A549 (cell line): ENCODE data around the gene SEMA3A. TPM values are rescaled to one million over a fixed set of nuclear protein-coding genes. Genes with fewer than 3 reads are reported as not detected.
A peak's percentile ranks its signal among the peaks of the same experiment; 100 is the strongest.

Experiments
- ATAC-seq, 2 experiments: fragments of 200-7000 bp in 1 of 2; fragments of >200 bp in 1 of 2; cut with Nextera tagmentation in 1 of 2; cut with Tn5 transposase in 1 of 2; 3 replicates each; pipeline versions ENCODE4 v1.8.0 to v1.9.1; 2018 to 2020; ENCODE audit warnings: mild to moderate bottlenecking in 1 of 2, moderate library complexity in 1 of 2
- CTCF ChIA-PET: fragments of 300-600 bp; sonication (Branson Sonifier 250); formaldehyde crosslinking; extraction: SDS; loops from one replicate; lab custom pipeline; 2021; ENCODE audit warnings: antibody characterized with exemption, inconsistent platforms; lab: Yijun Ruan, JAX
- POLR2A ChIA-PET: fragments of 350-600 bp; formaldehyde crosslinking; extraction: SDS; loops from one replicate; lab custom pipeline; 2021; ENCODE audit warnings: antibody characterized with exemption, inconsistent platforms; lab: Yijun Ruan, JAX
- DNase-seq, 2 experiments: peaks; one replicate each; pipeline versions ENCODE4 v3.0.0 to v3.0.0-alpha.2; 2011 to 2016; ENCODE audit warnings: low read depth in 1 of 2, low spot score in 1 of 2
- FAIRE-seq: peaks from 2 replicates; lab custom pipeline; 2011; peaks lifted over from hg19 to GRCh38; lab: Jason Lieb, UNC
- H3K27ac ChIP-seq, 2 experiments: fragments of >200 bp; sonication (Bioruptor Twin); formaldehyde crosslinking; 3 replicates each; pipeline ENCODE4 v1.5.1; 2016 to 2017
- H3K4me1 ChIP-seq: fragments of >200 bp; sonication (Bioruptor Twin); formaldehyde crosslinking; 3 replicates; pipeline ENCODE4 v1.6.1; 2016
- H3K4me2 ChIP-seq: fragments of >200 bp; sonication (Bioruptor Twin); formaldehyde crosslinking; 3 replicates; pipeline ENCODE4 v1.6.1; 2016
- H3K4me3 ChIP-seq: fragments of >200 bp; sonication (Bioruptor Twin); formaldehyde crosslinking; 3 replicates; pipeline ENCODE4 v1.5.1; 2016
- H3K9me3 ChIP-seq: fragments of >200 bp; sonication (Bioruptor Twin); formaldehyde crosslinking; 3 replicates; pipeline ENCODE4 v1.6.1; 2016
- CBX8 ChIP-seq: fragments of 200-600 bp; sonication (generic); IDR thresholded peaks from 2 replicates; pipeline ENCODE4 v1.6.1; 2016
- CHD2 ChIP-seq: fragments of 150-350 bp; IDR thresholded peaks from 2 replicates; pipeline ENCODE4 v1.6.1; 2014; ENCODE audit warnings: low read length; ENCODE audit not compliant: partially characterized antibody
- FOXS1 ChIP-seq: fragments of 250-450 bp; sonication (Bioruptor Pico); IDR thresholded peaks from 2 replicates; pipeline ENCODE4 v1.5.0; 2020; ENCODE audit warnings: mild to moderate bottlenecking, moderate library complexity
- GATA3 ChIP-seq: IDR thresholded peaks from 2 replicates; pipeline ENCODE4 v1.6.1; 2012; ENCODE audit warnings: borderline replicate concordance
- HDAC2 ChIP-seq: fragments of 200-600 bp; sonication (generic); IDR thresholded peaks from 2 replicates; pipeline ENCODE4 v1.6.1; 2016
- HOXA7 ChIP-seq: fragments of 250-450 bp; sonication (Bioruptor Pico); IDR thresholded peaks from 2 replicates; pipeline ENCODE4 v1.5.0; 2020; ENCODE audit warnings: mild to moderate bottlenecking, moderate library complexity
- JUNB ChIP-seq: fragments of >200 bp; sonication (Bioruptor Twin); formaldehyde crosslinking; IDR thresholded peaks from 2 replicates; pipeline ENCODE4 v1.6.1; 2016
- MAFK ChIP-seq: fragments of 450-650 bp; IDR thresholded peaks from 2 replicates; pipeline ENCODE4 v1.6.1; 2014; ENCODE audit not compliant: partially characterized antibody
- NPAS2 ChIP-seq: fragments of 250-450 bp; sonication (Bioruptor Pico); IDR thresholded peaks from 2 replicates; pipeline ENCODE4 v1.8.0; 2022; ENCODE audit warnings: mild to moderate bottlenecking, moderate library complexity, borderline replicate concordance
- POLR2AphosphoS2 ChIP-seq: conservative IDR thresholded peaks from 2 replicates; pipeline ENCODE4 v1.6.1; 2012; ENCODE audit warnings: low read length, improper control_type of control experiment, inconsistent platforms
- RNF2 ChIP-seq: fragments of 200-600 bp; sonication (generic); IDR thresholded peaks from 2 replicates; pipeline ENCODE4 v1.6.1; 2016; ENCODE audit warnings: low read depth, mild to moderate bottlenecking, antibody characterized with exemption, moderate library complexity, borderline replicate concordance
- SMC3 ChIP-seq: fragments of >200 bp; sonication (Bioruptor Twin); formaldehyde crosslinking; IDR thresholded peaks from 3 replicates; pipeline ENCODE4 v1.6.1; 2018; ENCODE audit warnings: inconsistent platforms
- SREBF2 ChIP-seq: fragments of 450-650 bp; IDR thresholded peaks from 2 replicates; pipeline ENCODE4 v1.6.1; 2014; ENCODE audit warnings: mild to moderate bottlenecking, moderate library complexity
- TFCP2L1 ChIP-seq: fragments of 250-450 bp; sonication (Bioruptor Pico); IDR thresholded peaks from 2 replicates; pipeline ENCODE4 v1.5.0; 2021; ENCODE audit warnings: mild to moderate bottlenecking
- TP53 ChIP-seq: fragments of 250-450 bp; sonication (Bioruptor Pico); IDR thresholded peaks from 2 replicates; pipeline ENCODE4 v1.5.0; 2021; ENCODE audit warnings: mild to moderate bottlenecking, moderate library complexity
- ZFP36 ChIP-seq: fragments of 450-650 bp; IDR thresholded peaks from 2 replicates; pipeline ENCODE4 v1.6.1; 2014; ENCODE audit warnings: borderline replicate concordance; ENCODE audit not compliant: partially characterized antibody
- ZSCAN20 ChIP-seq: fragments of 250-450 bp; sonication (Bioruptor Pico); IDR thresholded peaks from 2 replicates; pipeline ENCODE4 v1.8.0; 2022; ENCODE audit warnings: mild to moderate bottlenecking, moderate library complexity
- WGBS: methylation state at CpG from one replicate; pipeline ENCODE4 v1.1.6; 2017; ENCODE audit errors: missing lambda C conversion rate; 5-methylcytosine and 5-hydroxymethylcytosine counted together
- polyA plus RNA-seq, 4 experiments: library from polyadenylated mRNA; depleted of rRNA in 3 of 4; stranded (reverse); fragments of >200 nt; fragmentation: RNase III in 1 of 4; extraction: RNeasy Plus Mini Kit Qiagen cat#74134 plus additional on column Dnase treatment in 1 of 4; gene quantifications; 2 replicates in 3 of 4; 3 replicates in 1 of 4; pipeline ENCODE4 v1.2.3, GENCODE V29; 2011 to 2017
- TF ChIP-seq, protein P1 (sequence below): fragments of 150-350 bp; IDR thresholded peaks from 2 replicates; pipeline ENCODE4 v1.6.1; 2014; ENCODE audit warnings: low read depth, mild to moderate bottlenecking, low read length
- TF ChIP-seq, protein P2 (sequence below): fragments of 450-650 bp; IDR thresholded peaks from 2 replicates; pipeline ENCODE4 v1.6.1; 2014; ENCODE audit warnings: antibody characterized with exemption
- TF ChIP-seq, protein P3 (sequence below): fragments of >200 bp; sonication (Bioruptor Twin); formaldehyde crosslinking; IDR thresholded peaks from 3 replicates; pipeline ENCODE4 v1.6.1; 2016
- TF ChIP-seq, protein P4 (sequence below): fragments of >200 bp; sonication (Bioruptor Twin); formaldehyde crosslinking; IDR thresholded peaks from 2 replicates; pipeline ENCODE4 v1.6.1; 2016
- TF ChIP-seq, protein P5 (sequence below): fragments of 200-600 bp; sonication (generic); IDR thresholded peaks from 2 replicates; pipeline ENCODE4 v1.6.1; 2016; ENCODE audit warnings: antibody characterized with exemption, mild to moderate bottlenecking, moderate library complexity
- TF ChIP-seq, protein P6 (sequence below): IDR thresholded peaks from 2 replicates; pipeline ENCODE4 v1.6.1; 2012

The SEMA3A gene
- polyA plus RNA-seq, 2 of the 4 experiments (the other 2 are of a cell fraction) = 3.6 to 19.1 TPM

DNA sequence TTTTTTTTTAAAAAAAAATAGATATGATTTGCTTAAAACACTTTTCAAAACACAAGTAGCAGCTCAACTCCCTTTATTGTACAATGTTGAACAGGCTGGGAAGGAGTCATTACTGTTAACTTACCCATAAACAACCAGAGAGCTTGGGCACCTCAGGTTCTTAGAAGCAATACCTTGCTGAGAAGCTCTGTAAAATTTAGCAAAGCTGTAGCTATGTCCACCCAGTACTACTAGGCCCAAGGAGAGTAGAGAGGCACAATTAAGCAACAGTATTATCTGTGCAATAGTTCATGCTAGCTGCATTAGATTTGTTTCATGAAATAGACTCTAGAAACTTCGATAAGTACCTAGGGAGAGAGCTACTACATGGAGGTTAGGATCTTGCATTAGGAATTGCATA lies 32.0 kb downstream of the SEMA3A start:
- no peak overlapping the region for H3K4me3 ChIP-seq
- FAIRE-seq (no peak), DNase-seq (no peak)
- peaks cover 10% of the 10 kb centered on the region; the same call in 1 of the 3 replicates for H3K4me1 ChIP-seq
- no peak for TF ChIP-seq JUNB
- TF ChIP-seq TP53 (CRISPR knock-in tag) = no peak
- TF ChIP-seq CBX8 = no peak
- TF ChIP-seq, all 56 proteins: peak for 0
- ChIA-PET POLR2A (no interaction called here), CTCF (interaction anchor here (0.6 kb wide), 1 partner anchor 451 kb away, joined by 6 read pairs; no protein-coding TSS in a partner anchor)
- Histone ChIP-seq H3K9me3 (no peaks in the 10 kb centered on the region), H3K27ac (no peak overlapping the region), H3K4me2 (no peak overlapping the region)
- 0 out of 6 replicates have a peak, but pooled peaks of 1 of the 2 experiments have one; percentile 20 for ATAC-seq
- WGBS = 79% methylated on average over 1 of the region's 1 CpG

DNA sequence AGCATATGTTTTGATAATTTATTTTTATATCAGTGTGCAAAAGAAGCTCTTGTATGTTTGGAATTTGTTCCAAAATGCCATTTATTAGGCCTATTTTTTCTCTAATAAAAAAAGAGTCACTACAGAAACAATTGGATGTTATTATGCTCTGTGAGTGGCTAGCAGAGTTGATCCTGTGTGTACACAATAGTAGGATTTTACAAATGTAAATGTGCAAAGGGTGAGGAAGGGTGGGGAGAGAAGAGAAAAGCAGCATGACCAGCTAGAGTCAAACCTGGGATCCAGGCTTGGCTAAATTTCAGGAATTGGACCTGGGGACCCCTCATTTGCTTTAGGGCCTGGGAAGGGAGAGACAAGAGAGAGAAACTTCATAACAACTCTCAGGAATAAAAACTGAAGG lies 32.5 kb downstream of the SEMA3A start:
- Histone ChIP-seq H3K4me3 (no peak overlapping the region), H3K4me1 (peaks cover 10% of the 10 kb centered on the region; the same call in 1 of the 3 replicates), H3K27ac (no peak overlapping the region), H3K4me2 (no peak overlapping the region), H3K9me3 (no peaks in the 10 kb centered on the region)
- ChIA-PET POLR2A (no interaction called here), CTCF (interaction anchor here (1.4 kb wide), 1 partner anchor 226 kb away, joined by 4 read pairs; no protein-coding TSS in a partner anchor)
- ATAC-seq (no peak), DNase-seq (no peak), FAIRE-seq (no peak)
- no peak for TF ChIP-seq CHD2
- TF ChIP-seq HDAC2 = no peak
- no peak for TF ChIP-seq POLR2AphosphoS2
- TF ChIP-seq, protein P1, sequence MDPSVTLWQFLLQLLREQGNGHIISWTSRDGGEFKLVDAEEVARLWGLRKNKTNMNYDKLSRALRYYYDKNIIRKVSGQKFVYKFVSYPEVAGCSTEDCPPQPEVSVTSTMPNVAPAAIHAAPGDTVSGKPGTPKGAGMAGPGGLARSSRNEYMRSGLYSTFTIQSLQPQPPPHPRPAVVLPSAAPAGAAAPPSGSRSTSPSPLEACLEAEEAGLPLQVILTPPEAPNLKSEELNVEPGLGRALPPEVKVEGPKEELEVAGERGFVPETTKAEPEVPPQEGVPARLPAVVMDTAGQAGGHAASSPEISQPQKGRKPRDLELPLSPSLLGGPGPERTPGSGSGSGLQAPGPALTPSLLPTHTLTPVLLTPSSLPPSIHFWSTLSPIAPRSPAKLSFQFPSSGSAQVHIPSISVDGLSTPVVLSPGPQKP = no peak

DNA sequence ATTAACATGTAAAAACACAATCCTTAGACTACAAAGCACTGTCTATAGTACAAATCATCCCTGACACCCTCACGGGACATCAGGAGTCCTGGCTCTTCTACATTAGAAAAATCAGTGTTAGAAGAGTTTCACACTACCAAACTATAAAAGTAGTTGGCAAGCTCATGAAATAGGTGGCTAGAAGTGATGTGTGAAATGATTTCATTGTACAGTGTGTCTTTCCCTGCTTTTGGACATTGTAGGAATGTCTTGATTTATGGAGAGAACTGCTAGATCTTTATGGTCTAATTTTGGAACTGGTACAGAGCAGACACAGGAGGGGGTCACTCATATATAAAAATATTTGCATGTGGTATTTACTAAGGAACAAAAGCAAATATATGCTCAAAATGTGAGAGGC lies 33.2 kb downstream of the SEMA3A start:
- DNase-seq (no peak), ATAC-seq (no peak), FAIRE-seq (no peak)
- Histone ChIP-seq H3K27ac (no peak overlapping the region), H3K4me2 (no peak overlapping the region), H3K4me3 (no peak overlapping the region), H3K4me1 (peaks cover 10% of the 10 kb centered on the region; the same call in 1 of the 3 replicates), H3K9me3 (no peaks in the 10 kb centered on the region)
- ChIA-PET CTCF (interaction anchor here (1.0 to 1.4 kb wide), 2 partner anchors 226 to 863 kb away, joined by 3 to 4 read pairs; no protein-coding TSS in a partner anchor), POLR2A (no interaction called here)
- WGBS = 95% methylated on average over 1 of the region's 1 CpG
- TF ChIP-seq FOXS1 (CRISPR knock-in tag) = no peak
- TF ChIP-seq, protein P2, sequence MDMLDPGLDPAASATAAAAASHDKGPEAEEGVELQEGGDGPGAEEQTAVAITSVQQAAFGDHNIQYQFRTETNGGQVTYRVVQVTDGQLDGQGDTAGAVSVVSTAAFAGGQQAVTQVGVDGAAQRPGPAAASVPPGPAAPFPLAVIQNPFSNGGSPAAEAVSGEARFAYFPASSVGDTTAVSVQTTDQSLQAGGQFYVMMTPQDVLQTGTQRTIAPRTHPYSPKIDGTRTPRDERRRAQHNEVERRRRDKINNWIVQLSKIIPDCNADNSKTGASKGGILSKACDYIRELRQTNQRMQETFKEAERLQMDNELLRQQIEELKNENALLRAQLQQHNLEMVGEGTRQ = no peak
- TF ChIP-seq, protein P3, sequence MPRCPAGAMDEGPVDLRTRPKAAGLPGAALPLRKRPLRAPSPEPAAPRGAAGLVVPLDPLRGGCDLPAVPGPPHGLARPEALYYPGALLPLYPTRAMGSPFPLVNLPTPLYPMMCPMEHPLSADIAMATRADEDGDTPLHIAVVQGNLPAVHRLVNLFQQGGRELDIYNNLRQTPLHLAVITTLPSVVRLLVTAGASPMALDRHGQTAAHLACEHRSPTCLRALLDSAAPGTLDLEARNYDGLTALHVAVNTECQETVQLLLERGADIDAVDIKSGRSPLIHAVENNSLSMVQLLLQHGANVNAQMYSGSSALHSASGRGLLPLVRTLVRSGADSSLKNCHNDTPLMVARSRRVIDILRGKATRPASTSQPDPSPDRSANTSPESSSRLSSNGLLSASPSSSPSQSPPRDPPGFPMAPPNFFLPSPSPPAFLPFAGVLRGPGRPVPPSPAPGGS = no peak

DNA sequence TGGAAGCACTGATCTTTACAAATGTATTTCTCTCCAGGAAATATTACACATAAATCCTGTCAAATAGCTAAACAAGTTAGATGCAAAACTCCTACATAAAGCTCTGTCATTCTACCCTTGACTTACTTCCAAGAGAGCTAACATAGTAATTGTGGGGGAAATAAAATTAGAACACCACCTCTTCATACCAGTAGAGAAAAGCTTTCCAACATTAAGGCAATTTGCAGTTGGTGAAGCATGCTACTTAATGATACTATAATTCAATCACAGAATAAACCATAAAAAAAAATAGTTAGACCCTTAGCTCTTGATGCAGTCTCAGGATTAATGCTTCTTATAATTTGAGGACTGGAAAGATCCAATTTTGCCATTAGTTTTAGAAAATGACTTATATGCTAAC lies 35.2 kb downstream of the SEMA3A start:
- no peak overlapping the region for H3K4me3 ChIP-seq
- ChIA-PET POLR2A (no interaction called here), CTCF (no interaction called here)
- no peak overlapping the region for H3K27ac ChIP-seq
- DNase-seq (no peak), FAIRE-seq (no peak), ATAC-seq (no peak)
- peaks cover 17% of the 10 kb centered on the region; the same call in 2 of the 3 replicates for H3K4me1 ChIP-seq
- no peaks in the 10 kb centered on the region for H3K9me3 ChIP-seq
- no peak overlapping the region for H3K4me2 ChIP-seq
- TF ChIP-seq SMC3 = no peak
- TF ChIP-seq ZFP36 = no peak
- TF ChIP-seq ZSCAN20 (CRISPR knock-in tag) = no peak
- no peak for TF ChIP-seq GATA3
- TF ChIP-seq NPAS2 (CRISPR knock-in tag) = no peak
- TF ChIP-seq TFCP2L1 = no peak
- TF ChIP-seq, protein P2 = no peak
- TF ChIP-seq, protein P4, sequence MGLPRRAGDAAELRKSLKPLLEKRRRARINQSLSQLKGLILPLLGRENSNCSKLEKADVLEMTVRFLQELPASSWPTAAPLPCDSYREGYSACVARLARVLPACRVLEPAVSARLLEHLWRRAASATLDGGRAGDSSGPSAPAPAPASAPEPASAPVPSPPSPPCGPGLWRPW = no peak
- TF ChIP-seq RNF2 = no peak
- TF ChIP-seq, protein P5, sequence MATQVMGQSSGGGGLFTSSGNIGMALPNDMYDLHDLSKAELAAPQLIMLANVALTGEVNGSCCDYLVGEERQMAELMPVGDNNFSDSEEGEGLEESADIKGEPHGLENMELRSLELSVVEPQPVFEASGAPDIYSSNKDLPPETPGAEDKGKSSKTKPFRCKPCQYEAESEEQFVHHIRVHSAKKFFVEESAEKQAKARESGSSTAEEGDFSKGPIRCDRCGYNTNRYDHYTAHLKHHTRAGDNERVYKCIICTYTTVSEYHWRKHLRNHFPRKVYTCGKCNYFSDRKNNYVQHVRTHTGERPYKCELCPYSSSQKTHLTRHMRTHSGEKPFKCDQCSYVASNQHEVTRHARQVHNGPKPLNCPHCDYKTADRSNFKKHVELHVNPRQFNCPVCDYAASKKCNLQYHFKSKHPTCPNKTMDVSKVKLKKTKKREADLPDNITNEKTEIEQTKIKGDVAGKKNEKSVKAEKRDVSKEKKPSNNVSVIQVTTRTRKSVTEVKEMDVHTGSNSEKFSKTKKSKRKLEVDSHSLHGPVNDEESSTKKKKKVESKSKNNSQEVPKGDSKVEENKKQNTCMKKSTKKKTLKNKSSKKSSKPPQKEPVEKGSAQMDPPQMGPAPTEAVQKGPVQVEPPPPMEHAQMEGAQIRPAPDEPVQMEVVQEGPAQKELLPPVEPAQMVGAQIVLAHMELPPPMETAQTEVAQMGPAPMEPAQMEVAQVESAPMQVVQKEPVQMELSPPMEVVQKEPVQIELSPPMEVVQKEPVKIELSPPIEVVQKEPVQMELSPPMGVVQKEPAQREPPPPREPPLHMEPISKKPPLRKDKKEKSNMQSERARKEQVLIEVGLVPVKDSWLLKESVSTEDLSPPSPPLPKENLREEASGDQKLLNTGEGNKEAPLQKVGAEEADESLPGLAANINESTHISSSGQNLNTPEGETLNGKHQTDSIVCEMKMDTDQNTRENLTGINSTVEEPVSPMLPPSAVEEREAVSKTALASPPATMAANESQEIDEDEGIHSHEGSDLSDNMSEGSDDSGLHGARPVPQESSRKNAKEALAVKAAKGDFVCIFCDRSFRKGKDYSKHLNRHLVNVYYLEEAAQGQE = no peak
- TF ChIP-seq SREBF2 = no peak
- TF ChIP-seq HOXA7 (CRISPR knock-in tag) = no peak
- TF ChIP-seq, protein P6, sequence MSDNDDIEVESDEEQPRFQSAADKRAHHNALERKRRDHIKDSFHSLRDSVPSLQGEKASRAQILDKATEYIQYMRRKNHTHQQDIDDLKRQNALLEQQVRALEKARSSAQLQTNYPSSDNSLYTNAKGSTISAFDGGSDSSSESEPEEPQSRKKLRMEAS = no peak
- TF ChIP-seq MAFK = no peak
